Activated CD4-positive, alpha-beta T cell treated with anti-CD3 and anti-CD28 coated beads, Interleukin-2, Interleukin-4, amounts not matched to agents 100 ng/mL and 50 ng/mL, durations not matched to agents 16 hours and 8 hours (primary cell): ENCODE data around the gene SLC1A4.
"Not testable (repeated sequence)": the region's sequence is repeated elsewhere in the genome, so short reads cannot be mapped to it uniquely, and the experiment has no call there.

Experiments used
- DNase-seq: peaks from one replicate; pipeline ENCODE4 v3.0.0-alpha.2; 2020; ENCODE audit warnings: low spot score

Gene SLC1A4

DNA sequence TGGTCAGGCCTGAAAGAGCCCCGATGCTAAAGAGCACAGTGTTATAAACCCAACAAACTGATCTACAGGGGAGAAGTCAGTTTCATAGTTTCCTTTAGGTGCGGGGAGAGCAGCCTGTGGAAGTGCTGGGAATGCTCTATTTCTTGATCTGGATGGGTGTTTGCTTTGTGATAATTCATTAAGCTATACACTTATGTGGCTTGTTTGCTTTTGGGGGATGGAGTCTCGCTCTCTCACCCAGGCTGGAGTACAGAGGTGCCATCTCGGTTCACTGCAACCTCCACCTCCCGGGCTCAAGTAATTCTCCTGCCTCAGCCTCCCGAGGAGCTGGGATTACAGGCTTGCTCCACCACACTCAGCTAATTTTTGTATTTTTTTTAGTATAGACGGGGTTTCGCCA is 37.0 kb downstream of the SLC1A4 start:
- no peak for DNase-seq

DNA sequence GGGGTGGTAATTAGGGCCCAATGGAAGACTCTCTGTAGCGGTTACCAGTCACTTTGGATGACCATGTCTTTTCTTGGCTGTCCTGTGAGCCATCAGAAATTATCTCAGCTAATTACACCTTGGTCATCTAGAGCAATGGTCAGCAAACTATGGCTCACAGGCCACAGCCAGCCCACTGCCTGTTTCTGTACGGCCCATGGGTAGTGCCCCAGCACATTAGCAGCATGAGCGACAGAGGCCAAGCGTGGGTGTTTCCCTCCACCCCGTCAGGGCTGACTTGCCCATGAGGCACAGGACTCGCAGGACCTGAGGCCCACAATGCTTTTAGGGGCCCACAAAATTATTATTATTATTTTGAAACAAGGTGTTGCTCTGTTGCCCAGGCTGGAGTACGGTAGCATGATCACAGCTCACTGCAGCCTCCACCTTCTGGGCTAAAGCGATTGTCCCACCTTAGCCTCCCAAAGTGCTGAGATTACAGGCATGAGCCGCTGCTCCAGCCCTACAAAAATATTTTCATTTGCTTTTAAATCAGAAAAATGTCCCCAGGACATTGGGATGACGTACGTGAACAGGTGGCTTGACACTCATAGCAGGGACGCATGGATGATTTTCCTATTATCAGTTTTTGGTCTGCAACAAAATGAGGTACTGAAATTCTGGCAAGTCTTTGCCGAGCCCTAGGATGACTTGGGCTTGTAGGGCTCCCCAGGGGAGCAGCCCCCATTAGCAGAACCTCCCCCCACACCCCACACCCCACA is 37.7 kb downstream of the SLC1A4 start:
- no peak for DNase-seq

DNA sequence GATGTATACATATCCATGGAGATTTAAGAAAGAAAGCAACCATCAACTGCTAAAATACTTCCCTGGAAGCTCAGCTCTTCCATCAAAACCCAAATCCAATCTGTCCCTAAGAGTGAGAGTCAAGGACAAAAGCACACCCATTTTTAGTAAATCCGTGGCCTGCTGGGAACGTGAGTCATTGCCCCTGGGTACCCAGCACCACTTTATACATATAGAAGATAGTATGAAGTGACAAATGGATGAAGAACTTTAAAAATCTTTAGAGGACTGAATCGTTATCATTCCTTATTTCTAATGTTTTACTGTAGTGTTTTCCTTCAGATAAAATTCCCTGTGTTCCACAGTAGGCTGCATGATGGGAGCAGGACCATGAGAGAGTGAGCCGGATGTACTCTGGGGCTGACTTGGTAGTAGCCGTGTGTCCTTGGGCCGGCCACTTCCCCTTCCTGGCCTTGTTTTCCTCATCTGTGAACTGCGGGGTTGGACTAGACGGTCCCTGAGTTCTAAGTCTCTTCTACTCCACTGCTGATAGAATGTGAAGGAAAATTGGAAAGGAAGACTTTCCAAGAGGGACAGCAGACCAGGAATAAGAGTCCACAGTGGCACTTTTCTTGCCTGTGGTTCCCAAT is 38.5 kb downstream of the SLC1A4 start:
- DNase-seq = no peak

DNA sequence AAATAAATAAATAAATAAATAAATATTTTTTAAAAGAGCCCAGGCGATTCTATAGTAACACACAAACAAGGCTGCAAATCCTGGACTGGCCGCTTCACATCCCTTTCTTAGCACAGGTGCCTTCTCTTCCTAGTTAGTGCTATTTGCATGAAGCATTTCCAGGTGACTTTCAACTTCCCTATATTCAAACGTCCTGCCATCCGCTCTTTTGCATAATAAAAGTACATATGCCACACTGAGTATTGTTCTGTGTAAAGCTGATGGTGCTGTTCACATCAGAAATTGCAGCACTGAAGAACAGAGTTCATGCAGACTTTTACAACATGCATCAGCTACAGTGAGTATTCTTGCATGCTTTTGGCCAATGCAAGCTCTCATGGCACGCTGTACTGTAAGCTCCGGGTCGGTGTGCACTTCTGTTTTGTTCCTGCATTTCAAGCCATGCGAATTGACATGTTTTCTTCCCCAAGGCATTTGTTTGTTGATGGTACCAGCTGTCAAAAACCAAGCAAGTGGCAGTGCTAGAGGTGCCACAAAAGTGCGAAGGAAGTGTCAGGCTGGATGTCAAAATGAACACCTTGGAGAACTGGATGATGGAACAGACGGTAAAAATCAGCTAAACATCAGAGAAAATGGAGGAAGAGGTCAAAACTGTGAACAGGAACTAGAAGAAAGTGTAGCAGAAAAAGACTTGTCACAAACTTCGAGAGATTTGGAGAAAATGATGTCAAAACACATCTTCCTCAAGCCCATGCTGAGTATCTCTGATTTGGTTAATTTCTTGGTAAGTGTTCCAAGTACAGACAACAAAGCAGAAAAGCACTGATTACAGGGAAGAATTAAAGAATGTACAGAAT is 41.5 kb downstream of the SLC1A4 start:
- DNase-seq = no peak

DNA sequence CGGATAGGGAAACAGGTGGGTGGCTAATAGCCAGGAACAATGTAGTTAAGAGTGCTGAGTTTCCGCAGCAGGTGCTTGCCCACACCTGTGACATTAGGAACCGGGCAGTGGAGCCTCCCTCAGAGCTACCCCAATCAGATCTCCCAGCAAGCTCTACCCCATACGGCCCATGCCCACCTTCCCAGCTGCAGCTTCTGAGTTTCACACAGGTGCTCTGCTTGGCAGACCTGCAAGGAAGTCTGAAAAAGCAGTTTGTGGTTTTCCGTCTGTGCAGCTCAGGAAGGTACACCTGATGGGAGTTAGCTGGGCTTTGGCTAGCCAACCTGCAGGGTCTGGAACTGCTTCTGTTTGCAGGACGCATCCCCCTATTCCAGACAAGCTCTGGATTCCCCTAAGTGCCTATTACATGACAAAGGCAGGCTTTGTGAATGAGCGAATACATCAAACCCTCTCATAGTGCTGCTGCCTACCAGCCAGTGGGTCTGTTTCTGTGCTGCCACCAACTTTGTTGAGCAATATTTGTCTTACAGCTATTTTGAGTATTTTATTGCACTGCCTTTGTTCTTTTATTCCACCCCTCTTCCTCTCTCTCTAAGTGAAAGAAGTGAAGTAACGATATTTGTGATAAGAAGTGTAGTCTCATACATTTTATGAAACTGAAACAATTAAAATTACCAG is 42.3 kb downstream of the SLC1A4 start:
- DNase-seq = no peak

DNA sequence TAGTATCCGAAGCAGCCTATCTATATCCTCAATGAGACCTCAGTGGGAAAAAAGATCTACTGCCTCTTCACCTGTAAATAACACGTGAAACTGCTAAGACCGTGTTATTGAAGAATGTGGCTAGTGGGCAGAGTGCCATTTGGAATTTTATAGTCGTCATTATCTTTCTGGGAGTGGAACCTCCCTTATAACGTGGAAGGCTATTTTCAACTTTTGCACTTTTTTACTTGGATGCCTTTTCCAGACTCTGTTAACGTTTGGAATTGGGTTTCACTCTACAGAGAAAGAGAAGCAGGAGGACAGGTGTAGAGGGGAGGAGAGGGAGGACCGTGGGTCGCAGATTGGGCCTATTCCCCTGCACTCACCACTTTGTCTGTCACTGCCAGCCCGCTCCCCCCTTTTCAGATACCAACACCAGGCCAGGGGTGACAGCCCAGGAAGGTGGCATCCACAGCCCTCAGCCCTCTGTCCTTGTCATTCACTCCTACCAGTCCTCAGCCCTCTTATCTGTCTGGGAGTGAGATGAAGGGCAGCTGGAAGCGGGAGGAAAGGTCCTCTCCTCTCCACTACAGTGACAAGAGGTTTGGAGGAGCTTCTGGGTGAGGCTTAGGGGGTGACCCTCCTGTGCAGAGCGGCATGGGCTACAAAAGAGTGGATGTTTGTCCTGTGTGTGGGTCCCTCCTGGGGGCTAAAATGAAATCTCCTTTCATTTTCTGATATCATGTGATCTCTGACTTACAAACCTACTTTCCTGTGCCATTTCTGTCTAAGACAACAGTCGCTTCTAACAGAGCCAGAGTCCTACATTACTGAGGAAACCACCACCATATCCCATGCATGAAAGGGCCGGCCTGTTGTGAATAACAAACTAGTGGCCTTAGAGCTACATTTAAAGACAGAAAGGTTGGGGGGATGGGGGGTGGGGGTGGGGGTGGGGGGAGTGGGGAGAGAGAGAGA is 43.1 kb downstream of the SLC1A4 start:
- no peak for DNase-seq

DNA sequence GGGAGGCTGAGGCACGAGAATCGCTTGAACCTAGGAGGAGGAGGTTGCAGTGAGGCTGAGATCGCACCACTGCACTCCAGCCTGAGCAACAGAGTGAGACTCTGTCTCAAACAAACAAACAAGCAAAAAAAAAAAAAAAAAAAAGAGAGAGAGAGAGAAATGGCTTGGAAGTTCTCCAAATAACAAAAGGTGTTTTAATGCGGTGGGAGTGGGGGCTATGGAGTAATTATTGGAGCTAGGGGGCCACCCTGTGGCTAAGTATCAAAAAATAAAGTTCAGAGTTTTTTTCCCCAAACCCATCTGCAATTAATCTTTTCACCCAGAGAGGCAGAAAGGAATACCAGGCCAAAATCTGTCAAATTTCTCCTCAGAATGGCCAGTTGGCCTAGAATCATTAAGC is 44.0 kb downstream of the SLC1A4 start:
- DNase-seq = no peak

DNA sequence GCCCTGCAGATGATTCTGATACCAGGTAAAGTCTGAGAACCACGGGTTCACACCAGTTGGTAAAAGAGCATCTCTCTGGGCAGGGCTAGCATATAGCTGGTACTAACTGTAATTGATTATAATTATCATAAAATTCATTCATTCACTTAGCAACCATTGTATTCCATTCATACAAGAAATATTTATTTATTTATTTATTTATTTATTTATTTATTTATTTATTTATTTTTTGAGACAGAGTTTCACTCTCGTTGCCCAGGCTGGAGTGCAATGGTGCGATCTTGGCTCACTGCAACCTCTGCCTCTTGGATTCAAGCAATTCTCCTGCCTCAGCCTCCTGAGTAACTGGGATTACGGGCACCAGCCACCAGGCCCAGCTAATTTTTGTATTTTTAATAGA is 44.5 kb downstream of the SLC1A4 start:
- DNase-seq = not testable (repeated sequence)

DNA sequence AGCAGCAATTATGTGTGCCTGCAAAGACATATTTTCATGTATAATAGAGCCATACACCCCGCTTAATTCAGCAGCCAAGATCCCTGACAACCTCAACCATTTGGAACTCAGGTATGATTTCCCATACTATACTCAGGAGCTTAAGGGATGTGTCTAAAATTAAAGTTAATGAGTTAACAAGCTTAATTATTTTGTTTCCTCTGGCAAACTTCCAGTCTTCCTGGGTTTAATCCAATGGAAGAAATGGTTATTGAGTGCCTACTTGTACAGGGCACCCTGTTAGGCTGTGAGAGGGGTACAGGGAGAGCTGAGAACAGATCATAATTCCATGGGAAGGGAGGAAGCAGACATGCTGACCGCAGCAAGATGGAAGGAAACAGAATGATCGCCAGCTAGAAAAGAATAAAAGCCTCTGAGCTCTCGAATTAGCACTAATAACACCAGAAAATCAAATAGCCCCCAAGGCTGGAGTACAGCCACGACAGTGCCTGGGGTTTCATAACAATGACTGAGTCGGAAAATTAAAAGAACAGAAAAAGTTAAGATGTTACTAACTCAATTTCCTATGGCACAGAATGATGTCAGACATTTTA is 46.2 kb downstream of the SLC1A4 start:
- DNase-seq = no peak

DNA sequence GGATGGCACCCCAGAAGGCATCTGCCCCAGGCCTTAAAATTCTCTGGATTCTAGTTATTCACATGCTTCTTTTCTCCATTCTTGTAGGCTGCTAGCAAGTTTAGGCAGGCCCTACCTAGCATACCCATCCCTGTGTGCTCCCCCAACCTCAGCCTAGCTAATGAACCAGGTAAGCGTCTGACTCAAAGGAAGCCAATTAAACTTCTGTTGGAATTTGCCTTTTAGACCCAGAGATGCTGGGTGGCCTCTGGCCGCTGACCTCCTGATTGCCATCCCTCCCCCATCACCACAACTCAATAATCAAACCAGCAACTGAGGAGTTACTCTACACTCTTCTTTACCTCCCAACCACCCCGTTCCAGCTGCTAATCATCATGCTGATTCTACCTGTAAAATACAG is 48.0 kb downstream of the SLC1A4 start:
- no peak for DNase-seq

DNA sequence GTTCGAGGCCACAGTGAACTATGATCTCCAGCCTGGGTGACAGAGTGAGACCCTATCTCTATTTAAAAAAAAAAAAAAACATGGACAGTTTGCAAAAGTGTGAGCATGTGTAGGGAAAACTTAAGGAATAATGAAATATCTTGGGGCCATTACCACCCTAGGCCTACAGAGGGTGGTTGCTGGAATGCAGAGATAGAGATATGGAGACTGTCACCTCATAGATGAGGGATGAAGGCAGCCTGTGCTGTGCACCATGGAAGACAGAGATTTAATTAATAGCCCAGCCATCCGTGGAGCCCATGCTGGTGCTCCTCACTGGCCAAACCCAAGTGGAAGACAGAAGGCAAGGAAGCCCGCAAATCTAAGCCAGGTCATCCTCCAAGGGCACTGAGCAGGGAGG is 50.4 kb downstream of the SLC1A4 start:
- no peak for DNase-seq

DNA sequence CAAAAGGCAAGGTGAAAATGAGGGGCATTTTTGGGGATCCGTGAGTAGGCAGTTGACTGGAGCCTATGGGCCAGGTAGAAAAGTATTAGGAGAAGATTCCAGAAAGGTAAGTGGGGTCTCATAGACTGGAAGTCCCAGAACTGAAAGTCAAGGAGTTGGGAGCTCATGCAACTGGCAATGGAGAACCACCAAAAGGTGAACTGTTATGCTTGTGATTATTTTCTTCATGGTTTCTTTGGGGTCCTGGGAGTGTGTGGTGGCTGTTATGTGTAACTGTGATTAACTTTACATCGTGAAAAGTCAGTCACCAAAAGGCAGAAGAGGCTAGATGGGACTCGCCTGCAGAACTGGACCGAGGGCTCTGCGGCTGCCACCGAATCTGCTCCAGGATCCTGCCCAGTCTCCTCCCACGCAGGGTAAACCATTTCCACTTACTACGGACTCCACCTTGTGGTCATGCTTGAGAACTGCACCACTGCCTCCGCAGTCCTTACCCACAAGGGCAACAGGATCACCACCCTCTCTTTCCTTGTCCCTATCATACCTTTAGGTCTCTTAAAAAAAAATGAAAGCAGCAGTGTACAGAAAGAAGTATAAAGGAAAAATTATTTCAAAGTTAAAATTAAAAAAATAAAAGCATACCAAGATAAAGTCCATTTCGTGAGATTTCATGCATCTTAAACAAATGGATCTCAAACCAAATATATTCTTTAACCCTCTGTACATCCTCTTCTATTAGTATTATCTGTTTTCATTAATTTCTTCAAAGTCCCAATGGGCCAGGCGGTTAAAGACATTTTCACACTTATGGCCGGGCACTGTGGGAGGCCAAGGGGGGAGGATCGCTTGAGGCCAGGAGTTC is 51.4 kb downstream of the SLC1A4 start:
- DNase-seq = peak; percentile 84

DNA sequence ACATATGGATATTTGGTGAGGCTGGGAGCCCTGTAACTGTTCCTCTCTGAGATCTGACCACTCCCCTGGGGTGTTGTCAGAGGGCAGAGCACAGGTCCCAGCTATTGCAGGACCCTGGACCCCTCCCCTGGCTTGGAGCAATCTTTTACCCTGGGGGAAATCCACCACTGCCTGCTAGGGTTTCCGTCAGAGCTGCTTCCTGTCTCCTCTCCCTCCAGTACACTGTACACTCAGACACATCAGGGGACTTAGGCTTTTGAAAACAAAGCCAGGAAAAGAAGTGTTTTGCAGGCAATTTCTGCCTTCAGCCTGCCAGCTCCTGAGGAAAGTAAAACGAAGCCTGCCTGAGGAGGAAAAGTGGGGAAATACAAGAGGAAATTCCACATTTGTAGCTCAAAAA is 53.8 kb downstream of the SLC1A4 start:
- DNase-seq = no peak

DNA sequence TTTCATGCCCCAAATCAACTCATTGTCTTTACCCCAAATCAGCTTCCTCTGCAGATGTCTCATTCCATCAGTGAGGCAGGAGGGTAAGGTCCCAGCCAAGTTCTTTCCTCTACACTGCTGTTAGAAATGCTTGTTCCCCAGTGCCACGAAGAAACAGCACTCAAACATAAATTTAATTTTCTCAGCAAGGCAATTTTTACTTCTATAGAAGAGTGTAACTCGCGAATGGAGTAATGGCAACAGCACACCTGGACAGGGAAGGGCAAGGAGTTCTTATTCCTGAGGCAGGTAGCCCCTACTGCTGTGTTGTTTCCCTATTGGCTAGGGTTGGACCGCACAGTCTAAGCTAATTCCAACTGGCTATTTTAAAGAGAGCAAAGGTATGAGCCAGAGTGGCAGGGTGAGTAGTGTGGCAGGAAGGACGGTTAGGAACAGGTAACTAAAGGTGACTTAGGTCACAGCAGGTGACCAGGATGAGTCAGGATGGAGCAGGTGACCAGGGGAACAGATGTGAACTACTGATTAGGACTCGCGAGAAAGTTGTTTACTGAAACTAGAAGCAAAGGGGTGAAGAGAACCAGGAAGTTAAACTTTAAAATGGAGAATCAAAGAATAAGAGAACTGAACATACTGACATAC is 55.0 kb downstream of the SLC1A4 start:
- no peak for DNase-seq

DNA sequence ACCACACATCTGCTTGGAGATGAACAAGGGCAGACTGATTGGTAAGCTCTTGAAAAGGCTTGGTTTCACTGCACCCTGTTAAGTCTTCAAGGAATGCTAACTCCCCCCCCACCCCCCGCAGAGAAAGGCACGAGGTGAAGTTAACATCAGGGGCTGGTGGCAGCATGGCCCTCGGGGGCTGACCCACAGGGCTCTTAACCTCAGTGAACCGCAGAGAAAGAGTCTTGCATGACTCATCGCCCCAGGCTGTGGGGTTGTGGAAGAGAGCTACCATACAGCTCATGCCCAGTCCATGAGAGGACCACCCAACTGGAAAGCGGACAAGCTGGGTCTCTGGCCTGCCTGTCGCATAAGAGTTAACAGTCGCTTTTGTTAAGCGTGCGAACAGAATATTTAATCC is 56.5 kb downstream of the SLC1A4 start:
- no peak for DNase-seq

DNA sequence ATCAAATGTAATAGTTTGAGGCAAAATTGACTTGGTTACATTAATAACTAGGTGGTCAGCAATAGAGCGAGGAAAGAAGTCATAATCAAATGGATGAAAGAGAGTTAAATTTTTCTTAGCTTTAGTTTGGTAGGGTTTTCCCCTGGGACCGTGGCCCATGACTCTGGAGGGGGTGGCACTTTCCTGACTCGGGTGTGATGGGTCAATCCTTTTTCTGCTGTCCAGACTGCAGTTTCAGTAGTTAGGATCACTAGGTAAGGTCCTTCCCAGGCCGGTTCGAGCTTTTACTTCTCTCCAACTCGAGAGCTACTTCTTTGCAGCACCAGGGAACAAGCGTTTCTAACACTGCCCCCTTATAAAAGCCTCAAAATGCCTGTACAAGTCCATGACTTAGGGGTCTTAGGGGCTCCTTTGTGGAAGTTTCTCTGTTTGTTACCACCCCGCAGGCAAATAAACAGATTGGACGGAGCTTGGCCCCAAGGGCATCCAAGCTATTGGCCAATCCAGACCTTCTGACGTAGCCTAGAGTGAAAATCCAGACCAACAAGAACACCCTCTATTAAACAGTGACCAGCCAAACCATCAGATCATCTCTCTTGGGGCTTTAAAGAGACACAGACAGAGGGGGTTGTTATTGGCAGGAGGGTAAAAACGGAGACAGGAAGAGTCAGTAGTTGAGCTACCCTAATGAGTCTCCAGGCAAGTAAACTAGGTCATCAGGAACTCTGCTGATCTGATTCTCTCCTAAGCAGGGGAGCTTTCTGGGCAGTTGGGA is 57.6 kb downstream of the SLC1A4 start:
- no peak for DNase-seq

DNA sequence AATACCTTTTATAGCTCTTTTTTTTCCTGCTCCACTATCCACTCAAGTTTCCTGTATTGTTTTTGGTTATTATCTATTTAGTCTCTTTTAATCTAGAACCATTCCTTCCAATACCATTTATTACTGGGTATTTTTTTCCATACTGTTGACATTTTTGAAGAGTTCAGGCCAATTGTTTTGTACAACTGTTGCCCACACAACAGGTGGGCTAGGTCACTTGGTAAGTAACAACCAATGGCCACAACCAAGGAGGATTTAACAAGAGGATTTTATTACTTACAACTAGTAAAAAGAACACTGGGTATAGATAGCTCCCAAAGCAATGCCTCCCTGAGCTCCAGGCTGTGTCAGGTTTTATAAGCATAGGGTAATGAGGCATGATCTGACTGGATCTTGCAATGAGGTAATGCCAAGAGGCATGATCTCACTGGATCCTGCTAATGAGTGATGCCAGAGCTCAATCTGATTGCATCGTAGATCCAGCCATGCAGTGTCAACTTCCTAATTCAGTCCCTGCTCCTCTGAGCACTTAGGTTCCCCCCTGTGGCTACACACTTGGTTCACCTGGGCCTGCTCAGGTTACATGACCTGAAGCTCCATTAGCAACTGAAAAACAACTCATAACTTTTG is 59.9 kb downstream of the SLC1A4 start:
- DNase-seq = no peak

DNA sequence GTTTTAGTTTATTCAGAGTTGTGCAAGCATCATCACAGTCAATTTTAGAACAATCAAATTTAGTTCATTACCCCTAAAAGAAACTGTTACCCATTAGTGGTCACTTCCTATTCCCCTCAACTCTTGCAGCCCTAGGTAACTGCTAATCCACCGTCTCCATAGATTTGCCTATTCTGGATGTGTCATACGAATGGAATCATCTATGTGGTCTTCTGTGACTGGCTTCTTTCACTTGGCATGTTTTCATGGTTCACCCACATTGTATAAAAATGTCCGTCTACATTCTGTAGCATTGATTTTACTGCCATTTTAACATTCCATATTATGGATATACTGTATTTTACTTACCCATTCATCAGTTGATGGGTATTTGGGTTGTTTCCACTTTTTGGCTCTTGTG is 61.7 kb downstream of the SLC1A4 start:
- no peak for DNase-seq
